ENCODE results near the gene SH3PXD2A. TPM values are rescaled to one million over a fixed set of nuclear protein-coding genes. Genes with fewer than 3 reads are reported as not detected.

Gene SH3PXD2A
- total and polyA plus RNA-seq, 9 of the 15 experiments (the other 6 are each of a cell fraction or from before 2014, with no cell fraction given) = 0.41 to 9.3 (median 2.5) TPM

DNA sequence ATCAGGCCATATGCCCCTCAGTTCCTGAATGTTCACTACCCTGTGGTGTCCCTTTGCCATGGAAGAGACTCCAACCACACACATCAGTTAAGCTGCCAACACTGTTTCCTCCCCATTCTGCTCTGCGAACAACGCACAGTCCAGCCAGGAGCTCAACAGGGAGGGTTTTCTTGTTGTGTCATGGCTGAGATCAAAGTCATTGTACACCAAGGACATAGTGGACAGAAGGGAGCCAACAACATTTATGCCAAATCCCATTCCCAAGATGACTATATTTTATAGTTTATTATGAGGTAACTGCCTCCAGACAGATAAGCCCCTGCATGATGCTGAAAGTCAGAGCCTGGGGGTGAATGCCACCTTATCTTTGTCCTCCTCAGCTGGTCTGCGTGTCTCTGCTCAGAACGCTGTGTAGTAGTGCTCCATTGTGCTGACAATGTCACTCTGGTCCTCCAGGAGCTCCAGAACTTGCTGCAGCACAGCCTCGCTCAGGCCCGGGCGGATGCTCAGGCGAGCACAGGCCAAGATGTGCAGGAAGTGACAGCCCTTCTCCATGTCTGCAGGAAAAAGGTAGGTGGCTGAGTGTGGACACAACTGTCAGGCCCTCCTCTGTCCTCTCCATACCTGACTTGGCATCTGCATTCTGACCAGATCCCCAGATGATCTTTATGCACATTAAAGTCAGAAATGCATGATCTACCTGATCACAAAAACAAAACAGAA lies 27.1 kb upstream of the SH3PXD2A start (continued):
- TF ChIP-seq, protein P1, sequence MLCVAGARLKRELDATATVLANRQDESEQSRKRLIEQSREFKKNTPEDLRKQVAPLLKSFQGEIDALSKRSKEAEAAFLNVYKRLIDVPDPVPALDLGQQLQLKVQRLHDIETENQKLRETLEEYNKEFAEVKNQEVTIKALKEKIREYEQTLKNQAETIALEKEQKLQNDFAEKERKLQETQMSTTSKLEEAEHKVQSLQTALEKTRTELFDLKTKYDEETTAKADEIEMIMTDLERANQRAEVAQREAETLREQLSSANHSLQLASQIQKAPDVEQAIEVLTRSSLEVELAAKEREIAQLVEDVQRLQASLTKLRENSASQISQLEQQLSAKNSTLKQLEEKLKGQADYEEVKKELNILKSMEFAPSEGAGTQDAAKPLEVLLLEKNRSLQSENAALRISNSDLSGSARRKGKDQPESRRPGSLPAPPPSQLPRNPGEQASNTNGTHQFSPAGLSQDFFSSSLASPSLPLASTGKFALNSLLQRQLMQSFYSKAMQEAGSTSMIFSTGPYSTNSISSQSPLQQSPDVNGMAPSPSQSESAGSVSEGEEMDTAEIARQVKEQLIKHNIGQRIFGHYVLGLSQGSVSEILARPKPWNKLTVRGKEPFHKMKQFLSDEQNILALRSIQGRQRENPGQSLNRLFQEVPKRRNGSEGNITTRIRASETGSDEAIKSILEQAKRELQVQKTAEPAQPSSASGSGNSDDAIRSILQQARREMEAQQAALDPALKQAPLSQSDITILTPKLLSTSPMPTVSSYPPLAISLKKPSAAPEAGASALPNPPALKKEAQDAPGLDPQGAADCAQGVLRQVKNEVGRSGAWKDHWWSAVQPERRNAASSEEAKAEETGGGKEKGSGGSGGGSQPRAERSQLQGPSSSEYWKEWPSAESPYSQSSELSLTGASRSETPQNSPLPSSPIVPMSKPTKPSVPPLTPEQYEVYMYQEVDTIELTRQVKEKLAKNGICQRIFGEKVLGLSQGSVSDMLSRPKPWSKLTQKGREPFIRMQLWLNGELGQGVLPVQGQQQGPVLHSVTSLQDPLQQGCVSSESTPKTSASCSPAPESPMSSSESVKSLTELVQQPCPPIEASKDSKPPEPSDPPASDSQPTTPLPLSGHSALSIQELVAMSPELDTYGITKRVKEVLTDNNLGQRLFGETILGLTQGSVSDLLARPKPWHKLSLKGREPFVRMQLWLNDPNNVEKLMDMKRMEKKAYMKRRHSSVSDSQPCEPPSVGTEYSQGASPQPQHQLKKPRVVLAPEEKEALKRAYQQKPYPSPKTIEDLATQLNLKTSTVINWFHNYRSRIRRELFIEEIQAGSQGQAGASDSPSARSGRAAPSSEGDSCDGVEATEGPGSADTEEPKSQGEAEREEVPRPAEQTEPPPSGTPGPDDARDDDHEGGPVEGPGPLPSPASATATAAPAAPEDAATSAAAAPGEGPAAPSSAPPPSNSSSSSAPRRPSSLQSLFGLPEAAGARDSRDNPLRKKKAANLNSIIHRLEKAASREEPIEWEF (CRISPR knock-in tag; IDR thresholded peaks at IDR 0.05) = no peak
- TF ChIP-seq, protein P2, sequence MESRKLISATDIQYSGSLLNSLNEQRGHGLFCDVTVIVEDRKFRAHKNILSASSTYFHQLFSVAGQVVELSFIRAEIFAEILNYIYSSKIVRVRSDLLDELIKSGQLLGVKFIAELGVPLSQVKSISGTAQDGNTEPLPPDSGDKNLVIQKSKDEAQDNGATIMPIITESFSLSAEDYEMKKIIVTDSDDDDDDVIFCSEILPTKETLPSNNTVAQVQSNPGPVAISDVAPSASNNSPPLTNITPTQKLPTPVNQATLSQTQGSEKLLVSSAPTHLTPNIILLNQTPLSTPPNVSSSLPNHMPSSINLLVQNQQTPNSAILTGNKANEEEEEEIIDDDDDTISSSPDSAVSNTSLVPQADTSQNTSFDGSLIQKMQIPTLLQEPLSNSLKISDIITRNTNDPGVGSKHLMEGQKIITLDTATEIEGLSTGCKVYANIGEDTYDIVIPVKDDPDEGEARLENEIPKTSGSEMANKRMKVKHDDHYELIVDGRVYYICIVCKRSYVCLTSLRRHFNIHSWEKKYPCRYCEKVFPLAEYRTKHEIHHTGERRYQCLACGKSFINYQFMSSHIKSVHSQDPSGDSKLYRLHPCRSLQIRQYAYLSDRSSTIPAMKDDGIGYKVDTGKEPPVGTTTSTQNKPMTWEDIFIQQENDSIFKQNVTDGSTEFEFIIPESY (CRISPR knock-in tag; IDR thresholded peaks at IDR 0.05) = no peak
- TF ChIP-seq C11orf30 (IDR thresholded peaks at IDR 0.05; ENCODE audit: low read depth) = no peak
- TF ChIP-seq, protein P3, sequence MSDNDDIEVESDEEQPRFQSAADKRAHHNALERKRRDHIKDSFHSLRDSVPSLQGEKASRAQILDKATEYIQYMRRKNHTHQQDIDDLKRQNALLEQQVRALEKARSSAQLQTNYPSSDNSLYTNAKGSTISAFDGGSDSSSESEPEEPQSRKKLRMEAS (CRISPR knock-in tag; IDR thresholded peaks at IDR 0.05) = no peak

Data from K562 (cell line).